KMS-11 (cell line): ENCODE data around the gene CCNG2.

Source experiments
- H2AFZ ChIP-seq: fragments of 200-600 bp; sonication (generic); 2 replicates; pipeline ENCODE4 v1.6.1; 2016; ENCODE audit warnings: antibody characterized with exemption, mixed run types, low read depth
- H3K27ac ChIP-seq: fragments of 200-600 bp; sonication (generic); 2 replicates; pipeline ENCODE4 v1.6.1; 2016; ENCODE audit warnings: mild to moderate bottlenecking, mixed run types
- H3K27me3 ChIP-seq: fragments of 200-600 bp; sonication (generic); 2 replicates; pipeline ENCODE4 v1.6.1; 2017; ENCODE audit warnings: mild to moderate bottlenecking, low read depth, mixed run types, moderate library complexity; ENCODE audit not compliant: insufficient read depth
- H3K36me3 ChIP-seq: fragments of 200-600 bp; sonication (generic); 2 replicates; pipeline ENCODE4 v1.6.1; 2017; ENCODE audit warnings: mild to moderate bottlenecking, mixed run types; ENCODE audit not compliant: insufficient read depth
- H3K4me1 ChIP-seq: fragments of 200-600 bp; sonication (generic); 2 replicates; pipeline ENCODE4 v1.6.1; 2016; ENCODE audit warnings: mild to moderate bottlenecking, low read depth, mixed run types; ENCODE audit not compliant: poor library complexity, severe bottlenecking
- H3K4me2 ChIP-seq: fragments of 200-600 bp; sonication (generic); 2 replicates; pipeline ENCODE4 v1.7.0; 2016; ENCODE audit warnings: mild to moderate bottlenecking, mixed run types
- H3K4me3 ChIP-seq: fragments of 200-600 bp; sonication (generic); IDR thresholded peaks from 2 replicates; pipeline ENCODE4 v1.6.1; 2017; ENCODE audit warnings: low read depth, low read length, mixed read lengths; ENCODE audit not compliant: insufficient read depth
- H3K79me2 ChIP-seq: fragments of 200-600 bp; sonication (generic); 2 replicates; pipeline ENCODE4 v1.6.1; 2016; ENCODE audit warnings: low read depth, mixed run types; ENCODE audit not compliant: insufficient read depth
- H3K9ac ChIP-seq: fragments of 200-600 bp; sonication (generic); 2 replicates; pipeline ENCODE4 v1.6.1; 2016; ENCODE audit warnings: mild to moderate bottlenecking, mixed run types
- H4K20me1 ChIP-seq: fragments of 200-600 bp; sonication (generic); 2 replicates; pipeline ENCODE4 v1.6.1; 2016; ENCODE audit warnings: mild to moderate bottlenecking, mixed run types; ENCODE audit not compliant: insufficient read depth
- CTCF ChIP-seq: fragments of 200-600 bp; sonication (generic); conservative IDR thresholded peaks from 2 replicates; pipeline ENCODE4 v1.6.1; 2017; ENCODE audit warnings: low read depth, mild to moderate bottlenecking, antibody characterized with exemption, low read length, moderate library complexity, mixed read lengths

The CCNG2 gene

GRCh38 chr4:77155631-77156452, 1.2 kb upstream of the CCNG2 start:
- Histone ChIP-seq H3K27me3 (no peaks in the 10 kb centered on the region), H4K20me1 (no peaks in the 10 kb centered on the region), H3K9ac (peak overlapping the region; percentile 14; the same call in 1 of the 2 replicates), H3K36me3 (no peaks in the 10 kb centered on the region), H3K4me2 (peak overlapping the region; percentile 65), H3K4me1 (peaks cover 53% of the 10 kb centered on the region), H3K27ac (no peak overlapping the region), H3K79me2 (no peaks in the 10 kb centered on the region), H2AFZ (peak overlapping the region; percentile 38; the same call in 1 of the 2 replicates), H3K4me3 (peak overlapping the region; percentile 7)
- no peak for TF ChIP-seq CTCF

- peak overlapping the region; percentile 98 for H3K4me3 ChIP-seq
- H3K4me1 ChIP-seq, result peaks cover 53% of the 10 kb centered on the region
- peak overlapping the region; percentile 91 for H2AFZ ChIP-seq
- peak overlapping the region; percentile 44; the same call in 1 of the 2 replicates for H3K27ac ChIP-seq
- H3K27me3 ChIP-seq, result no peaks in the 10 kb centered on the region
- peak overlapping the region; percentile 65 for H3K4me2 ChIP-seq
- peak overlapping the region; percentile 30; the same call in 1 of the 2 replicates for H3K9ac ChIP-seq
- H3K36me3 ChIP-seq, result no peaks in the 10 kb centered on the region
- no peaks in the 10 kb centered on the region for H3K79me2 ChIP-seq
- no peak for TF ChIP-seq CTCF
- no peaks in the 10 kb centered on the region for H4K20me1 ChIP-seq
These were observed 485 bp upstream of the CCNG2 start for GRCh38 chr4:77156533-77156911.

- Histone ChIP-seq H3K27ac (no peak overlapping the region), H3K4me1 (peaks cover 46% of the 10 kb centered on the region), H2AFZ (peak overlapping the region; percentile 91), H3K9ac (peak overlapping the region; percentile 30; the same call in 1 of the 2 replicates), H3K4me2 (peak overlapping the region; percentile 71), H4K20me1 (no peaks in the 10 kb centered on the region), H3K79me2 (no peaks in the 10 kb centered on the region), H3K27me3 (no peaks in the 10 kb centered on the region), H3K36me3 (no peaks in the 10 kb centered on the region), H3K4me3 (peak overlapping the region; percentile 94)
- TF ChIP-seq CTCF, result no peak
These were observed 966 bp downstream of the CCNG2 start for GRCh38 chr4:77157859-77158486.

GRCh38 chr4:77158487-77158861, 1.5 kb downstream of the CCNG2 start:
- peak overlapping the region; percentile 5; the same call in 1 of the 2 replicates for H3K9ac ChIP-seq
- H2AFZ ChIP-seq, result peak overlapping the region; percentile 91
- no peak overlapping the region for H3K27ac ChIP-seq
- H3K4me1 ChIP-seq, result peaks cover 41% of the 10 kb centered on the region
- no peaks in the 10 kb centered on the region for H3K27me3 ChIP-seq
- no peaks in the 10 kb centered on the region for H3K79me2 ChIP-seq
- no peaks in the 10 kb centered on the region for H4K20me1 ChIP-seq
- no peak for TF ChIP-seq CTCF
- H3K36me3 ChIP-seq, result no peaks in the 10 kb centered on the region
- peak overlapping the region; percentile 71 for H3K4me2 ChIP-seq
- H3K4me3 ChIP-seq, result no peak overlapping the region
